ENCODE data around the gene TFB1M.
"Not testable (repeated sequence)": the region's sequence is repeated elsewhere in the genome, so short reads cannot be mapped to it uniquely, and the experiment has no call there.

Gene TFB1M

DNA sequence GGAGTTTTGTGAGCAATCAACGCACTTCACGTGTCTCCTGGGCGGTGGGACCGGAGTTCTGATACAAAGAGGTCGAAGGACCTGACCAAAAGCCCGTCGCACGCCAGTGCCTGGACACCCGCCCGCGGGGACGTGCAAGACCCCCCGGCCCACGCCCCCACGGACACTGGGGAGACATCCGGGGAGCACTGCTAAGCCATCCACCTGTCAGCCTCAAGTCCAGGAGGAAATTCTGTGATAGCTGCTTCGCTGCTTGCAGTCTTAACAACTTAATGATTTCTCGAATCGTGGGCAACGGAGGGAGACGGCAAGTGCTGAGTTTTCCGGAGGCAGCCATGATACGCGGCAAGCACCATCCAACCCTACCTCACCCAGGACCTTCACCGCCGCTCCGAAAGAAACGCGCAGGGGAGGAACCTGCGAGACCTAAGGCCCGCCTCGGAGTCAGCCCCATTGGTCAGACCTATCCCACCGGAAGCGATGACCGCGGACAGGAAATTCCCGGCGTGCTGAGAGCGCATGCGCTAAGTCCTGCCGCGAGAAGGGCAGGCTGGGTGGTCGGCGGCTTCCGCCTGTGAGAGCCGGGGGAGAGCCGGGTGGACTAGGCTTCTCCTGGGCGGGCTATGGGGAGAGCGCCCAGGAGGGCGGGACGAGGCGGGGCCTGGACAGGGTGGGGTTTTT is at the start of gene TFB1M:
TSS of gene TFB1M (minus strand) at position 393 of the 681 bp plus-strand sequence. CDS start at position 337, 56 bp downstream.
- peak; percentile 93 for DNase-seq (ENCODE audit: low spot score)

DNA sequence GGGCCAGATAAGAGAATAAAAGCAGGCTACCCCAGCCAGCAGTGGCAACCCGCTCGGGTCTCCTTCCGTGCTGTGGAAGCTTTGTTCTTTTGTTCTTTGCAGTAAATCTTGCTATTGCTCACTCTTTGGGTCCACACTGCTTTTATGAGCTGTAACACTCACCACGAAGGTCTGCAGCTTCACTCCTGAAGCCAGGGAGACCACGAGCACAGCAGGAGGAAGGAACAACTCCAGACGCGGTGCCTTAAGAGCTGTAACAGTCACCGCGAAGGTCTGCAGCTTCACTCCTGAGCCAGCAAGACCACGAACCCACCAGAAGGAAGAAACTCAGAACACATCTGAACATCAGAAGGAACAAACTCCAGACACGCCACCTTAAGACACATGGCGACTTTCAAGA is 49.7 kb upstream of the TFB1M start:
- not testable (repeated sequence) for DNase-seq (ENCODE audit: low spot score)

- not testable (repeated sequence) for DNase-seq (ENCODE audit: low spot score)
Observed at GRCh38 chr6:155362968-155363632, 48.8 kb upstream of the TFB1M start.

DNA sequence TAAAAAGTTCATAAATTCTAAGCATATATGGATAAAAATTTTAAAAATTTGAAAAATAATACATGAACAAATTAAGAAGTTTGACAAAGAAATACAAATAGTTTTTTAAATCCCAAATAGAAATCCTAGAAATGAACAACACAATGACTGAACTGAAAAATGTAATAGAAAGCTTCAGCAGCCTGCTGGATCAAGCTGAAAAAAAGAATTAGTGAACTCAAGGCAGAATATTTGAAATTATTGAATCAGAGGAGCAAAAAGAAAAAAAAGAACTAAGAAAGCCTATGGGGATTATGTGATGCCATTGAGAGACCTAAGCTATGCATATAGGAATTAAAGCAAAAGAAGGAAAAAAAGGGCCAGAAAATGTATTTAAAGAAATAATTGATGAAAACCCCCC is 39.9 kb upstream of the TFB1M start:
- DNase-seq (ENCODE audit: low spot score): no peak

GRCh38 chr6:155352811-155353210 is 38.5 kb upstream of the TFB1M start:
- peak; percentile 75 for DNase-seq (ENCODE audit: low spot score)

GRCh38 chr6:155352130-155352420 is 37.8 kb upstream of the TFB1M start:
- no peak for DNase-seq (ENCODE audit: low spot score)

DNA sequence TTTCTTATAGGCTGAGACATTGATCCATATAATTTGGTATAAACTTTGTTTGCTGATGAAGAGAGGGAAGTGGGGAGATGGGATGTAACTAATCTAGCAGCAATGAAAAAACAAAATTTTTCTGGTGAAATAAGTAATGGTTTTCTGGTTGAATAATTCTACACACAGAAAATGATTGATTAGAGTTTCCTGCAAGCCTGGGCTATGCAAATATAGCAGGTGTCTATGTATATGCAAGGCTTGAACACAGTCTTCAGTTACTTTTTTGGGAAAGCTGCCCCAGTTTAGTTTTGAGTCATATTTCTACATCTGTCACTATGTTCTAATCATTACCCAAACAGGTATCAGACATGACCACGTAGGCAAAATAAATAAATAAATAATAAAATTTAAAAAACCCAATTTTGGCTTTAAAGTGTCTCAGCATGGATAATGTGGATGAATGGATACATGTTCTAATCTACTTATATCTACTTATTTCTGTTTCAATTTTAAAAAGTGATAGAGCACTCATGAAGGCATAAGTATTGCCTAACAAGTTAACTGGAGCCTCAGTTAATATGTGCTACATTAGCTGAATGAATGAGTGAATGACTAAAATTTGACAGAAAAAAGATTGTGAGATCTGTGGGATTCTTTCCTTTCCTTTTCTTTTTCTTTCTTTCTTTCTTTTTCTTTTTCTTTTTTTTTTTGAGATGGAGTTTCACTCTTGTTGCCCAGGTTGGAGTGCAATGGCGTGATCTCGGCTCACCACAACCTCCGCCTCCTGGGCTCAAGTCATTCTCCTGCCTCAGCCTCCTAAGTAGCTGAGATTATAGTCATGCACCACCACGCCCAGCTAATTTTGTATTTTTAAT is 37.2 kb upstream of the TFB1M start:
- DNase-seq (ENCODE audit: low spot score): no peak

DNA sequence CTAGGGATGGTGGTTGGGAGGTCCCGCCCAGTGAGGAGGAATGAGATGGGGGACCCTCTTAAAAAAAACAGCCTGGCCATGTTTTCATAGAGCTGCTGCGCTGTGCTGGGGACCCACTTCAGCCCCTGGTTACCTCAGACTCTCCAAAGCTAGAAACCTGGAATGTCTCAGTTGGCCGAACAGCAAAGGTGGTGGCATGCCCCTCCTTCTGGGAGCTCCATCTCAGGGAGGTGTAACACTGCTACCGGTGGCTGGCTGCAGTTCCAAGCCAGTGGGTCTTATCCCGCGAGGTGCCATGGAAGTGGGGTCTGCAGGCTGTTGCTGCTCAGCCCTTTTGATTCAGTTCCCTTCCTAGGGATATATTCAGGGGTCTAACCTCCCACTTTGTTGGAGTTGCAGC is 35.7 kb upstream of the TFB1M start:
- no peak for DNase-seq (ENCODE audit: low spot score)

DNA sequence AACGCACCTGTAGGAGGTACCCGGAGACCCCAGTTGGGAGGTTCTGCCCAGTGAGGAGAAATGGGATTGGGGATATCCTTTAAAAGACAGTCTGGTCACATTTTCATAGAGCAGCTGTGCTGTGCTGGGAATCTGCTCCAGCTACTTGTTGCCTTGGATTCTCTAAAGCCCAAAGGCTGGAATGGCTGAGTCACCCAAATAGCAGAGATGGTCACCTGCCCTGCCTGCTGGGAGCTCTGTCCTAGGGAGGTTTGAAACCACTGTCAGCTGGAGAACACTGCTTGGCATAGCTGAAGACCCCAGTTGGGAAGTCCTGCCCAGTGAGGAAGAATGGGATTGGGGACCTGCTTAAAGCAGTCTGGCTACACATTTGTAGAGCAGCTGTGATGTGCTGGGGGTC is 34.8 kb upstream of the TFB1M start:
- peak; percentile 41 for DNase-seq (ENCODE audit: low spot score)

DNA sequence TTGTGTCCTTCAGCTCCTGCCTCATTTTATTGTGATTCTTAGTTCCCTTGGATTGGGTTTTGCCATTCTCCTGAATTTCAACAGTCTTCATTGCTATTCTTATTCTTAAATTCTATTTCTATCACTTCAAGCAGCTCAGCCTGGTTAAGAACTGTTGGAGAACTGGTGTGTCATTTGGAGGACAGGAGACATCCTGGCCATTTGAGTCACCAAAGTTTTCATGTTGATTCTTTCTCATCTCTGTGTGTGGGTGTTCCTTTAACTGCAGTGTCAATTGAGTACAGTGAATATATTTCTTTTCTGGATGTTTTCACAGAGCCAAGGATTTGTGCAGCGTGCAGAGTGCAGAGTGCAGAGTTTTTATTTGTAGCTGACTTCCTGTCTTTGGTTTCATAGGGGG is 33.5 kb upstream of the TFB1M start:
- DNase-seq (ENCODE audit: low spot score): no peak

GRCh38 chr6:155346957-155347356 is 32.7 kb upstream of the TFB1M start:
- no peak for DNase-seq (ENCODE audit: low spot score)

- DNase-seq (ENCODE audit: low spot score): no peak
Observed at GRCh38 chr6:155344341-155345006, 30.2 kb upstream of the TFB1M start.

DNA sequence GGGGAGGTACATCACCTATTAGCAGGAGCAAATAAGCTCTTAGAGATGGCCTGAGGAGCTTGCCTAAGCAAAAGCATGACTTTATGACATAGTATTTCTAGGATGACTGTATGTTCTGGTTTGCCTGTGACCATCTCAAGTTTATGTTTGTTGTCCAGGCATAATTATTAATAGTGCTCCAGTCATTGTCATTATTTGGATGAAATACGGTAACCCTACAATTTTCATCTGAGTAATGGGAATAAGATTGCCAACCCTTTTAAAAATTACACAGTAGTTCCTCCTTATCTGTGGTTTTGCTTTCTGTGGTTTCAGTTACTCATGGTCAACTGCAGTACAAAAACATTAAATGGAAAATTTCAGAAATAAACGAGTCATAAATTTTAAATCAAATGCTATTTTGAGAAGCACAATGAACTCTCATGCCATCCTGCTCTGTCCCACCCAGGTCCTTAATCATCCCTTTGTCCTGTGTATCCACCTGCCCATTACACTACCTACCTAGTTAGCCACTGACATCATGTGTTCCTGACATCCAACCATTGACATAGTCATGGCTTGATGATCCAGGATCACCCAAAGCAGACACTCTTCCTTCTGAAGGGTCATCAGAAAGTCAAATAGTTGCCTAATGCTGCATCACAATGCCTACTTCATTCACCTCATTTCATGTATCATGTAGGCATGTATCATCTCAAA is 27.0 kb upstream of the TFB1M start:
- peak; percentile 35 for DNase-seq (ENCODE audit: low spot score)

DNA sequence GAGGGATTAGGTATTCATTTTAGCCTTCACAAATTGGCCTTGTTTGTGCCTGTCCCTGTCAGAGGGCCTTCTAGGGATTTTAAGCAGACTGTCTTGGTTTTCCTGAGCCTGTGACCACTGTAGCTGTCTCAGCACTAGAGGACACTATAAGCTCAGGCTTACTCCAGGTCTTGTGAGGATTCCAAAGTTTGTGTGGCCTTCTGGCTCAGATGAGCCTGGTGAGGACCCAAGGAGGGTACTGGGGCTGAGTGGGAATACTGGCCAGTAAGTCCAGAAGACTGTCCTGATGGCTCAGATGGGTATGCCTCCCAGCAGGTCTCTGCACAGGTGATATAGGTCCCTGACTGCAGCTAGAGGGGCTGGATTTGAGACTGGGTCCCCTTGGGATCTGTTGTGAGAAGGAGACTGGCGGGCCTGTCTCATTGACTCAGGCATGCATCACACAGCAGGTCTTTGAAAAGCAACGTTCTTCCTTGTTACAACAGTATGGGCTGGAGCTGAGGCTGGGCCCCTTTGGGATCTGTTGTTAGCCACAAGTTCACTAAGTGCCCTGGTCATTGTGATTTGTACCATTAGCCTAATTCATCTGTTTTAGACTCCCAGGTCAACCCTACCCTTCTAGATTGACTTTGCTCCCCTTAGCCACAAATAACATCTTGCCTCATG is 26.3 kb upstream of the TFB1M start:
- DNase-seq (ENCODE audit: low spot score): peak; percentile 51

DNA sequence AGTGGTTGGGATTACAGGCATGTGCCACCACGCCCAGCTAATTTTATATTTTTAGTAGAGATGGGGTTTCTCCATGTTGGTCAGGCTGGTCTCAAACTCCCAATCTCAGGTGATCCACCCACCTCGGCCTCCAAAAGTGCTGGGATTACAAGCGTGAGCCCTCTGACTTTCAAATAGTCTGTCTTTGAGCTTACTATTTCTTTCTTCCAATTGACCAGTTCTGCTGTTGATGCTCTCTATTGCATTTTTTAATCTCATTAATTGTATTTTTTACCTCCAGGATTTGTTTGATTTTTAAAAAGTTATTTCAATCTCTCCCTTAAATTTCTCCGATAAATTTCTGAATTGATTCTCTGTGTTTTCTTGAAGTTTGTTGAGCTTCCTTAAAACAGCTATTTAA is 25.6 kb upstream of the TFB1M start:
- DNase-seq (ENCODE audit: low spot score): not testable (repeated sequence)

DNA sequence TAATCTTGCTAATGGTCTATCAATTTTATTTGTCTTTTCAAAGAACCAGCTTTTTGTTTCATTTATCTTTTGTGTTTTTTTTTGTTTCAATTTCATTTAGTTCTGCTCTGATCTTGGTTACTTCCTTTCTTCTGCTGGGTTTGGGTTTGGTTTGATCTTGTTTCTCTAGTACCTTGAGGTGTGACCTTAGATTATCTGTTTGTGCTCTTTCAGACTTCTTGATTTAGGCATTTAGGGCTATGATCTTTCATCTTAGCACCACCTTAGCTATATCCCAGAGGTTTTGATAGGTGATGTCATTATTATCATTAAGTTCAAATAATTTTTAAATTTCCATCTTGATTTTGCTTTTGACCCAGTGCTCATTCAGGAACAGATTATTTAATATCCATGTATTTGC is 24.0 kb upstream of the TFB1M start:
- not testable (repeated sequence) for DNase-seq (ENCODE audit: low spot score)

DNA sequence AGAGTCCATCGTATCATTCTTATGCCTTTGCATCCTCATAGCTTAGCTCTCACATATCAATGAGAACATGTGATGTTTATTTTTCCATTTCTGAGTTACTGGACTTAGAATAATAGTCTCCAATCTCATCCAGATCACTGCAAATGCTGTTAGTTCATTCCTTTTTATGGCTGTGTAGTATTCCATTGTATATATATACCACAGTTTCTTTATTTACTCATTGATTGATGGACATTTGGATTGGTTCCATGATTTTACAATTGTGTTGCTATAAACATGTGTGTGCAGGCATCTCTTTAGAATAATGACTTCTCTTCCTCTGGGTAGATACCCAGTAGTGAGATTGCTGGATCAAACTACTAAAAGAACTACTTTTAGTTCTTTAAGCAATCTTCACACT is 21.0 kb upstream of the TFB1M start:
- no peak for DNase-seq (ENCODE audit: low spot score)

DNA sequence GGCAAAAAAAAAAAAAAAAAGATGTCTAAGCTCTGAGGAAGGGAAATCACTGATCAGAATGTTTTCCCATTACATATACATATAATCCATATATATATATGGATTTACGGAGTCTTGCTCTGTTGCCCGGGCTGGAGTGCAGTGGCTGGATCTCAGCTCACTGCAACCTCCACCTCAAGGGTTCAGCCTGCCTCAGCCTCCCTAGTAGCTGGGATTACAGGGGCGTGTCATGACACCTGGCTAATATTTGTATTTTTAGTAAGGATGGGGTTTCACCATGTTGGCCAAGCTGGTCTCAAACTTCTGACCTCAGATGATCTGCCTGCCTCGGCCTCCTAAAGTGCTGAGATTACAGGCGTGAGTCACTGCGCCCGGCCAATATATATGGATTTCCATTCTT is 19.8 kb upstream of the TFB1M start:
- DNase-seq (ENCODE audit: low spot score): not testable (repeated sequence)

DNA sequence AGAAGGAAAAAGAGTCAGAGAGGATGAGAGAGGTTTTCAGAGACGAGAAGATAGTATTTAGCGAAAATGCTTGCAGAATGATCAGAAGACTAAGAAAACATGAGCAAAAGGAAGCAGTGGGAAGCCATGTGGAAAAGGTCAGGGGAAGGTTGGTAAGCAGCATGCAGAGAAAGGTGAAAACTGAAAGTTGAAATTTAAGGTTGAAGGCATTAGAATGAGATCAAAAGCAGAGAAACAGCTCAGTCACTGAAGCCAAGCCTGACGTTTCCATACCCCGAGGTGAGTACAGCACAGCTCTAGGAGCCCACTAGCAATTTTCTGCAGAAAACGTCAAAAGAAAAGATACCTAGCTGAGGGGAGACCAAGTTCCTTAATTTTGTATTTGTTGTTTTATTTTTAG is 19.1 kb upstream of the TFB1M start:
- DNase-seq (ENCODE audit: low spot score): no peak

DNA sequence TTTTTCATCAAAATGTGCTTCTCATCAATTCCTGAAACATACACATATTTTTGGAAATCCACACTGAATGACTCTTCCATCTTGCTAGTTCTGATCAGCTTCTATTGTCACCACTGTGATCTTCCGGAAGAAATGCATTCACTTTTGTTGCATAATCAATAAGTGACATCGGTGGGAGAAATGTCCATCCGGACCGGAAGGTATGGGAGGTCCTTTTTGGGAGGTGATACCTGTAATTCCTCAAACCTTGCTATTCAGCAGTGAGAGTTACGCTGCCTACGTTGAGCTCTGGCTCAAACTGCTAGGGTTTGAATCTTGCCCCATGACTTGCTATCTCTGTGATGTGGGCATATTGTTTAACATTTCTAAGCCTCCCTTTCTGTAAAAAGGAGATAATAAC is 16.6 kb upstream of the TFB1M start:
- DNase-seq (ENCODE audit: low spot score): no peak

DNA sequence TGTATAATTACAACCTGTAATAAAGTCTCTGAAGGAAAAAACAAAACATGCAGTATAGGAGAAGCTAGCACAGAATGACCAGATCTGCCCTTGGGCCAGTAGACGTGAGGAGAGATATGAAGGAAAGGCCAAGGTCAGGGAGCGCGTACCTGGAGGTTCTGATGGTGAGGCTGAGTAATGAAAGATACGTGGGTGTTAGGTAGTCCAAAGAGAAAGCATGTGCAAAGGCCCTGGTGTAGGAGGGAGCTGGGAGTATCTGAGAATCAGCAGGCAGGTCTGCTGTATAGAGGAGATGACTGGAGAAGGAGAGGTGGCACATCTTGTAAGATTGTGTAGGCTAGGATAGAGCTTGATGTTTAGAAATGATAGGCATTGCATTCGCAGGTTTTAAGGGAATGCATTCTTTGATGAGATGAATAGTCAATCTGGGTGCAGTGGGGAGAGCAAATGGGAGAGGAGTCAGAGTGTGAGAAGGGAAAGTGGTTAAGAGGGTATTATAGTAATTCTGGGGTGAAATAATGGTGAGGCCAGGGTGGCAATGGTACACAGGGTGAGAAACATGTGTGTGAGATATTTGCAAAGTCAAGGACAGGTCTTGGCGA is 15.9 kb upstream of the TFB1M start:
- DNase-seq (ENCODE audit: low spot score): no peak

All from GM03348 (cell line).